Prostate gland (tissue), 2 donors: ENCODE results near the gene RNF126. TPM values are rescaled to one million over a fixed set of nuclear protein-coding genes. Genes with fewer than 3 reads are reported as not detected.
A peak's percentile ranks its signal among the peaks of the same experiment; 100 is the strongest.

Experiments
- DNase-seq: peaks from one replicate; pipeline ENCODE4 v3.0.0-alpha.2; 2019; ENCODE audit warnings: low spot score
- H3K27ac ChIP-seq, 2 donors: fragments of 200-600 bp; sonication (generic); 2 replicates each; pipeline ENCODE4 v1.5.1; 2017 to 2019
- H3K27me3 ChIP-seq: fragments of 200-600 bp; sonication (generic); replicated peaks from 2 replicates; pipeline ENCODE4 v1.5.1; 2019; ENCODE audit not compliant: insufficient read depth
- H3K36me3 ChIP-seq, 2 donors: fragments of 200-600 bp; sonication (generic); 1 replicate in 1 of 2; 2 replicates in 1 of 2; pipeline versions ENCODE4 v1.5.1 to v1.8.1; 2017 to 2019
- H3K4me1 ChIP-seq: fragments of 200-600 bp; sonication (generic); replicated peaks from 2 replicates; pipeline ENCODE4 v1.5.1; 2019
- H3K4me3 ChIP-seq, 2 donors: fragments of 200-600 bp; sonication (generic); 2 replicates each; pipeline ENCODE4 v1.5.1; 2017 to 2019
- H3K9me3 ChIP-seq: fragments of 200-600 bp; sonication (generic); 2 replicates; pipeline ENCODE4 v1.5.1; 2017
- CTCF ChIP-seq, 4 experiments: fragments of 200-600 bp in 2 of 4; fragments of 450-650 bp in 2 of 4; sonication (generic) in 2 of 4; IDR thresholded peaks; 1 replicate in 3 of 4; 2 replicates in 1 of 4; pipeline ENCODE4 v1.5.1; 2016 to 2019; ENCODE audit warnings: antibody characterized with exemption in 4 of 4, mild to moderate bottlenecking in 2 of 4, moderate library complexity in 2 of 4
- POLR2A ChIP-seq: fragments of 450-650 bp; IDR thresholded peaks from one replicate; pipeline ENCODE4 v1.6.1; 2016; ENCODE audit warnings: antibody characterized with exemption, mild to moderate bottlenecking
- POLR2AphosphoS5 ChIP-seq: sonication (generic); formaldehyde crosslinking; IDR thresholded peaks from one replicate; pipeline ENCODE4 v1.6.1; 2017; ENCODE audit warnings: antibody characterized with exemption
- WGBS: methylation state at CpG from one replicate; pipeline ENCODE4 v1.1.5; 2018; 5-methylcytosine and 5-hydroxymethylcytosine counted together
- intact Hi-C: fragments of 100-400 bp; cut with DNase I; formaldehyde crosslinking; loops from one replicate; pipeline ENCODE4 v1.14.2; 2022
- total RNA-seq, 2 donors: library from RNA; depleted of rRNA; stranded (reverse); fragments of >200 nt; gene quantifications; one replicate each; pipeline ENCODE4 v1.1.0, GENCODE V29; 2016

The RNF126 gene
- total RNA-seq, 2 donors from 2014 or later, result 70.7 to 109 TPM

GRCh38 chr19:680287-681028 is 17.4 kb upstream of the RNF126 start:
- Histone ChIP-seq H3K27me3 (no peaks in the 10 kb centered on the region), H3K27ac (peak overlapping the region; percentile 90 to 98), H3K36me3 (no peaks in the 10 kb centered on the region), H3K4me3 (peak overlapping the region; percentile 96), H3K9me3 (no peaks in the 10 kb centered on the region), H3K4me1 (peaks cover 11% of the 10 kb centered on the region)
- DNase-seq, result peak; percentile 100
- TF ChIP-seq POLR2AphosphoS5, result peak; percentile 77
- peak; percentile 31 to 86 (median 56) for TF ChIP-seq CTCF (IDR thresholded peaks at IDR 0.05)
- peak; percentile 93 for TF ChIP-seq POLR2A
- intact Hi-C loops, result no loop called here
- WGBS, result 2% methylated on average over 43 of the region's 70 CpGs

- no peaks in the 10 kb centered on the region for H3K36me3 ChIP-seq
- H3K4me3 ChIP-seq, result peak overlapping the region; percentile 96
- TF ChIP-seq POLR2A (peak; percentile 28), POLR2AphosphoS5 (no peak), CTCF (IDR thresholded peaks at IDR 0.05) (no peak)
- WGBS, result 7% methylated on average over 36 of the region's 69 CpGs
- H3K4me1 ChIP-seq, result peaks cover 11% of the 10 kb centered on the region
- intact Hi-C loops, result no loop called here
- H3K9me3 ChIP-seq, result no peaks in the 10 kb centered on the region
- no peaks in the 10 kb centered on the region for H3K27me3 ChIP-seq
- H3K27ac ChIP-seq, result peak overlapping the region; percentile 90 to 98
- no peak for DNase-seq
Observed at GRCh38 chr19:679418-680286, 16.6 kb upstream of the RNF126 start.

GRCh38 chr19:678791-679388 is 15.9 kb upstream of the RNF126 start:
- Histone ChIP-seq H3K4me3 (peak overlapping the region in 1 of 2 donors; percentile 96), H3K9me3 (no peaks in the 10 kb centered on the region), H3K4me1 (peaks cover 11% of the 10 kb centered on the region), H3K36me3 (no peaks in the 10 kb centered on the region), H3K27ac (peak overlapping the region; percentile 90 to 98), H3K27me3 (no peaks in the 10 kb centered on the region)
- no peak for DNase-seq
- intact Hi-C loops, result no loop called here
- TF ChIP-seq POLR2AphosphoS5 (no peak), CTCF (IDR thresholded peaks at IDR 0.05) (no peak), POLR2A (no peak)
- WGBS, result 93% methylated on average over 16 of the region's 16 CpGs

- Histone ChIP-seq H3K4me3 (peak overlapping the region; percentile 37 to 46), H3K27me3 (no peaks in the 10 kb centered on the region), H3K27ac (peak overlapping the region; percentile 69 to 75), H3K9me3 (no peaks in the 10 kb centered on the region), H3K4me1 (peaks cover 11% of the 10 kb centered on the region), H3K36me3 (no peaks in the 10 kb centered on the region)
- intact Hi-C loops, result no loop called here
- TF ChIP-seq POLR2A (no peak), POLR2AphosphoS5 (no peak), CTCF (IDR thresholded peaks at IDR 0.05) (no peak)
- no peak for DNase-seq
- WGBS, result 41% methylated on average over 22 of the region's 22 CpGs
Observed at GRCh38 chr19:677601-678436, 14.8 kb upstream of the RNF126 start.
